Measurements from ENCODE around the gene CARMIL1. TPM values are rescaled to one million over a fixed set of nuclear protein-coding genes. Genes with fewer than 3 reads are reported as not detected.

The CARMIL1 gene
- total and polyA plus RNA-seq, 8 donors, result 5.9 to 9.4 (median 7.8) TPM

GRCh38 chr6:25309886-25310285 is 30.7 kb downstream of the CARMIL1 start:
- no peak for ATAC-seq
- Histone ChIP-seq H3K36me3 (no peaks in the 10 kb centered on the region), H3K9me3 (no peaks in the 10 kb centered on the region), H3K27ac (no peak overlapping the region), H3K4me1 (peaks cover 0 to 20% (median 11%) of the 10 kb centered on the region in 3 donors), H3K27me3 (no peaks in the 10 kb centered on the region), H3K4me3 (no peak overlapping the region)
- intact Hi-C loops (cut with DNase I), result no loop called here
- no peak for FAIRE-seq
- 84 to 98% methylated on average over 8 of the region's 8 CpGs for WGBS, 2 donors
- no peak for TF ChIP-seq CTCF (IDR thresholded peaks at IDR 0.05)
- no peak for DNase-seq

DNA sequence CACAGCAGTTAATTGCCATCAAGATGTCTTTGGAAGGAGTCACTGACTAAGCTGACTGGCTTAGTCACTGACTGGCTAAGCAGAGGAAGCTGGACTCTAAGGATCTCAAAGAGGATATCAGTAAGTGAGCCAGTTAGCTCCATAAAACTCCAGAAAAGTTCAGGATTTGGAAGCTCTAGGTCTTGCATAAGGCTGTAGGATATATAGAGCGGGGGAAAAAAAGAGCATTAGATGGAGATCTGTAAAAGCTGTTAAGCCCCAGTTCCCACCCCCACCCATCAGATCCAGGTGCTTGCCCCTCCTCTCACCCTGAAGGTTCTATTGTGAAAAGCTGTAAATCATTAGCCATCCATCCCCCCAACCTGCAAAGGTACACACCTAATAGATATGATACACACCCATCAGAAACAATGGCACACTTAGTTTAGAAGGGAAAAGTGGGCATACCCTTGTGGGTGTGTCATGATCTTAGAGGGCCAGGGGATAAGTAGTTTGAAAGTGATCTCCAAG is 32.2 kb downstream of the CARMIL1 start:
- Histone ChIP-seq H3K4me1 (peaks cover 0 to 20% (median 11%) of the 10 kb centered on the region in 3 donors), H3K36me3 (no peaks in the 10 kb centered on the region), H3K27me3 (no peaks in the 10 kb centered on the region), H3K27ac (no peak overlapping the region), H3K4me3 (no peak overlapping the region), H3K9me3 (no peaks in the 10 kb centered on the region)
- no peak for DNase-seq
- ATAC-seq, result peak in 3 of 4 donors; percentile 39 to 65 (median 40)
- intact Hi-C loops (cut with DNase I), result no loop called here
- no peak for TF ChIP-seq CTCF (IDR thresholded peaks at IDR 0.05)
- WGBS, 2 donors, result 100% methylated on average over 1 of the region's 1 CpG
- FAIRE-seq, result no peak

DNA sequence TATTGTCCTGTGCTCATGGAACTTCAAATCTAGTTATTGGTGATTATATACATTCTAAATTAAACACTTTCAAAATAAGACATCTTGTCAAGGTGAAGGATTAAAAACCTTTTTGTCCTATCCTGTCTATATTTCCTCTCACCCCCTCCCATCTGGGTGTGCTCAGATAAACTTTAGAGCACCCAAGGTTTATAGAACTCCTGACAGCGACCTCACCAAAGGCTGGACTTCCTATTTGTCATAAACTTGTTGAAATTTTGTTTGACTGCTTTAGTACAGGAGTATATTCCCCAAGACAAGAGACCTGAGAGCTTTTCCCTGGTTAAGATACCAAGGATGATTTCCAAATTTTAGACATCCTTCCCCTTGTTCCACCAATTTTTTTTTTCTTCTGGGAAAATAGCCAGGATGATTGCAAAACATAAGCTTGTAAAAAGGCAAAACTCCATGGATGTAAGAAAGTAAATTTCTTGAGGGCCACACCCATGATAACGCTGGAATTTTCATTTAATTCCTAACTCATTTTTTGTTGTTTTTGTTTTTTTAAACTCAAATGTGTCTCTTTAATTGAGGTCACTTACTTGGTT is 33.0 kb downstream of the CARMIL1 start:
- no peak overlapping the region for H3K4me3 ChIP-seq
- FAIRE-seq (no peak), DNase-seq (no peak), ATAC-seq (peak in 2 of 4 donors; percentile 31 to 40)
- TF ChIP-seq CTCF (IDR thresholded peaks at IDR 0.05), result no peak
- WGBS, 2 donors, result 69 to 70% methylated on average over 2 of the region's 2 CpGs
- H3K27ac ChIP-seq, result no peak overlapping the region
- H3K9me3 ChIP-seq, result no peaks in the 10 kb centered on the region
- intact Hi-C loops (cut with DNase I), result no loop called here
- no peaks in the 10 kb centered on the region for H3K27me3 ChIP-seq
- H3K4me1 ChIP-seq, result peaks cover 0 to 20% (median 10%) of the 10 kb centered on the region in 3 donors
- no peaks in the 10 kb centered on the region for H3K36me3 ChIP-seq

- peak in 2 of 4 donors; percentile 35 to 41 for ATAC-seq
- H3K4me3 ChIP-seq, result no peak overlapping the region
- no peak for FAIRE-seq
- no peaks in the 10 kb centered on the region for H3K27me3 ChIP-seq
- intact Hi-C loops (cut with DNase I), result no loop called here
- H3K36me3 ChIP-seq, result no peaks in the 10 kb centered on the region
- H3K27ac ChIP-seq, result no peak overlapping the region
- no peak for DNase-seq
- WGBS, 2 donors, result 13 to 22% methylated on average over 2 of the region's 2 CpGs
- H3K9me3 ChIP-seq, result no peaks in the 10 kb centered on the region
- TF ChIP-seq CTCF (IDR thresholded peaks at IDR 0.05), result no peak
- H3K4me1 ChIP-seq, result peaks cover 0 to 16% (median 4%) of the 10 kb centered on the region in 3 donors
Observed at GRCh38 chr6:25312703-25313102, 33.5 kb downstream of the CARMIL1 start.

GRCh38 chr6:25314509-25315175 is 35.5 kb downstream of the CARMIL1 start:
- Histone ChIP-seq H3K9me3 (no peaks in the 10 kb centered on the region), H3K36me3 (no peaks in the 10 kb centered on the region), H3K27me3 (no peaks in the 10 kb centered on the region), H3K4me3 (no peak overlapping the region), H3K27ac (no peak overlapping the region), H3K4me1 (peaks cover 0 to 10% (median 0%) of the 10 kb centered on the region in 3 donors)
- TF ChIP-seq CTCF (IDR thresholded peaks at IDR 0.05), result no peak
- intact Hi-C loops (cut with DNase I), result no loop called here
- FAIRE-seq (no peak), ATAC-seq (no peak), DNase-seq (no peak)
- 96 to 97% methylated on average over 2 of the region's 2 CpGs for WGBS, 2 donors

All from pancreas (tissue), 10 donors.